Mucosa of rectum (tissue), 2 donors: ENCODE measurements around the gene DDB1.

Experiments
- H3K27ac ChIP-seq, 2 donors: one replicate each; pipeline ENCODE4 v1.7.0; 2013; ENCODE audit warnings: inconsistent platforms in 2 of 2, low read depth in 2 of 2, low read length in 2 of 2
- H3K27me3 ChIP-seq, 2 donors: one replicate each; pipeline ENCODE4 v1.7.0; 2013; ENCODE audit warnings: low read length in 2 of 2; ENCODE audit not compliant: control insufficient read depth in 2 of 2, insufficient read depth in 2 of 2
- H3K36me3 ChIP-seq, 2 donors: one replicate each; pipeline ENCODE4 v1.7.0; 2013; ENCODE audit warnings: low read length in 2 of 2; ENCODE audit not compliant: control insufficient read depth in 2 of 2, insufficient read depth in 2 of 2
- H3K4me1 ChIP-seq, 2 donors: one replicate each; pipeline ENCODE4 v1.7.0; 2013; ENCODE audit warnings: low read length in 2 of 2, mild to moderate bottlenecking in 1 of 2; ENCODE audit not compliant: control insufficient read depth in 2 of 2, insufficient read depth in 2 of 2
- H3K4me3 ChIP-seq, 2 donors: one replicate each; pipeline ENCODE4 v1.7.0; 2013; ENCODE audit warnings: low read length in 2 of 2
- H3K9ac ChIP-seq, 2 donors: one replicate each; pipeline ENCODE4 v1.7.0; 2013; ENCODE audit warnings: low read length in 2 of 2, low read depth in 1 of 2, mild to moderate bottlenecking in 1 of 2
- H3K9me3 ChIP-seq, 2 donors: one replicate each; pipeline ENCODE4 v1.7.0; 2013; ENCODE audit warnings: low read length in 2 of 2; ENCODE audit not compliant: control insufficient read depth in 2 of 2
- donor health status: healthy.
- donor health status: Normal muscosa, but diverticular disease.

Gene DDB1

GRCh38 chr11:61298663-61299244 lies 34.2 kb downstream of the DDB1 start:
- no peak overlapping the region for H3K27ac ChIP-seq
- peaks cover 44 to 47% of the 10 kb centered on the region in 2 donors for H3K36me3 ChIP-seq
- peaks cover 5 to 15% of the 10 kb centered on the region in 2 donors for H3K4me1 ChIP-seq
- H3K4me3 ChIP-seq = no peak overlapping the region
- no peak overlapping the region for H3K9ac ChIP-seq
- H3K27me3 ChIP-seq = peaks cover 3 to 9% of the 10 kb centered on the region in 2 donors
- H3K9me3 ChIP-seq = no peaks in the 10 kb centered on the region

DNA sequence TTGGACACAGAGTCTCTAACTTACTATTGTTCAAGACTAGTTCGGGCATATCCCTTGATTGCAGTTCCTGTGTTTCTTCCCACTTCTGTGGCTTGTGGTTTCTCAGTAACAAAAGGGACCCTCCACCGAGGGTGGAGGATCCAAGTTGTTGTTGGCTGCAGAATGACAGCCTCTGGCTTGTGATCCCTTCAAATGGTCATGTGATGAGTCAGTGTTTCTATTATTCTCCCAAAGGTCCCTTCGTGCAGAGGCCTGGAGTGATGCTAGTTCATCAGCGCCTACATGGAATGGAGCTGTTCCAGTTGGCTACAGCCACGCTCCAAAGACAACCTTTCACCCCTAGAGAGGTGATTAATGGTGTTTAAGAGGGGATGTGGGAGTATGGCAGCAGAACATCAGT lies 35.2 kb downstream of the DDB1 start:
- no peak overlapping the region for H3K9ac ChIP-seq
- no peak overlapping the region for H3K4me3 ChIP-seq
- H3K9me3 ChIP-seq = no peaks in the 10 kb centered on the region
- H3K36me3 ChIP-seq = peaks cover 37 to 38% of the 10 kb centered on the region in 2 donors
- peaks cover 7 to 10% of the 10 kb centered on the region in 2 donors for H3K27me3 ChIP-seq
- H3K4me1 ChIP-seq = peaks cover 5 to 16% of the 10 kb centered on the region in 2 donors
- no peak overlapping the region for H3K27ac ChIP-seq

GRCh38 chr11:61297341-61297740 lies 35.6 kb downstream of the DDB1 start:
- H3K27ac ChIP-seq = no peak overlapping the region
- no peaks in the 10 kb centered on the region for H3K9me3 ChIP-seq
- peaks cover 33 to 34% of the 10 kb centered on the region in 2 donors for H3K36me3 ChIP-seq
- no peak overlapping the region for H3K4me3 ChIP-seq
- peaks cover 5 to 16% of the 10 kb centered on the region in 2 donors for H3K4me1 ChIP-seq
- peaks cover 10 to 13% of the 10 kb centered on the region in 2 donors for H3K27me3 ChIP-seq
- no peak overlapping the region for H3K9ac ChIP-seq

DNA sequence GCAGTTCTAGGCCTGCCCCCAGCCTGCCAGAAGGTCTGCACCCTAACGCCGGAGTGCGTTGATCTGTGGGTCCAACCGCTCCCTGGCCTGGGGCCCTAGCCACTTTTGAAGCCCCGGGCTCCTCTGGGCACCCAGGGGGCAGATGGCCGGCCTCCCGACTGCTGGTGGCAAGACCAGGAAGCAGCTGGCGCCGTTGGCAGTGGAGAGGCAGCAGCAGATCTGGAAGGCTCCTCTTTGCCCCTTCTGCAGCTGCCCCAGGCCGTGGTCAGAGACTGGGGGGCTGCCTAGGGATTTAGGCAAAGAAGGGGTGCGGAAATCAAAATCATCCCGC lies 37.3 kb downstream of the DDB1 start:
- Histone ChIP-seq H3K36me3 (peaks cover 18 to 21% of the 10 kb centered on the region in 2 donors), H3K9me3 (no peaks in the 10 kb centered on the region), H3K27ac (no peak overlapping the region), H3K27me3 (peaks cover 12 to 13% of the 10 kb centered on the region in 2 donors), H3K4me3 (peak overlapping the region in 1 of 2 donors; percentile 52), H3K9ac (no peak overlapping the region), H3K4me1 (peaks cover 5 to 16% of the 10 kb centered on the region in 2 donors)

DNA sequence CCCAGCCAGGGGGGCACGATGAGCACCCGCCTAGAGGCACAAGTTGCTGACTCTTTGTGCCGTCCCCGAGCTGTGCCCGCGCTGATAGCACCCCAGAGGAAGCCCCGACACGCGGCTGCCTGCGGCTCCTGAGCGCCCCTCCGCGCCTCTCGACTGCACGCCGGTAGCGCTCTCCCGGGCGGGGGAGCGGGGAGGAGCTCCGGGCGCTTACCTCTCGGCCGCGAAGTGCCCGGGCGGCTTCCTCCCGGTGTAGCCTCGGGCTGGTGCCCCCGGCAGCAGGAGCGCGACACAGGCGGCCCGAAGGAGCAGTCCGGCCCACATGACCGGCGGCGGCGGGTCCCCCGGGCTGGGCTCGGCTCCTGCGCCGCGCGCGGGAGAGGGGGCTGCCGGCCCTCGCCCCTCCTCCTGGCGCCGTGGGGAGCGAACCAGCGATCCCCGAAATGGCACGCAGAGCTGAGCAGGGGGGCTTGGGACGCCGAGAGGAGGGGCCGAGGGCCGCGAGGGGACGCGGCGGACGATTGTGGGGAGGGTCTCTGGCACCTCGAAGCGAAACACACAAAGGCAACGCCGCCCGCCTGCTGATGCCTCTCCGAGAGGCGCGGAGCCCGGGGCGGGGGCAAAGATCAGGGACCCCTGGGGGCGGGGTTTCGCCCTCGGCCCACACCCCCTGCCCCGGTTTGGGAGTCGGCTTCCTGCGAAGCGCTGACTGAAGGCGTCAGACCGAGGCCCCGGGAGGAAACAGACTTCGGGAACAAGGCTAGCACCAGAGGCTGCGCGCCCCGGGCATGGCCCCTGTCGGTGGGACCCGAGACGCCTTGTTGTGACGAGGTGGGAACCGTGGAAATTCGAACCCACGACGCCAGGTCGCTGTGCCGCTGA lies 37.9 kb downstream of the DDB1 start, which contains the start of gene VWCE:
VWCE (minus strand) TSS at position 600 of the 879 bp plus-strand sequence; CDS start at position 321, 279 bp downstream.
- Histone ChIP-seq H3K9me3 (no peaks in the 10 kb centered on the region), H3K36me3 (peaks cover 12 to 15% of the 10 kb centered on the region in 2 donors), H3K9ac (peak within 1 kb of the TSS in 1 of 2 donors; percentile 47), H3K4me3 (peak within 1 kb of the TSS; percentile 61 to 62), H3K27me3 (peaks cover 12 to 13% of the 10 kb centered on the region in 2 donors), H3K27ac (no peak within 1 kb of the TSS), H3K4me1 (peaks cover 5 to 16% of the 10 kb centered on the region in 2 donors)

- Histone ChIP-seq H3K4me1 (peaks cover 5 to 16% of the 10 kb centered on the region in 2 donors), H3K27me3 (peaks cover 12 to 13% of the 10 kb centered on the region in 2 donors), H3K9me3 (no peaks in the 10 kb centered on the region), H3K27ac (no peak overlapping the region), H3K36me3 (peaks cover 5 to 7% of the 10 kb centered on the region in 2 donors), H3K4me3 (peak overlapping the region; percentile 61 to 62), H3K9ac (peak overlapping the region in 1 of 2 donors; percentile 40)
Measured at GRCh38 chr11:61293867-61294716, 38.8 kb downstream of the DDB1 start.

DNA sequence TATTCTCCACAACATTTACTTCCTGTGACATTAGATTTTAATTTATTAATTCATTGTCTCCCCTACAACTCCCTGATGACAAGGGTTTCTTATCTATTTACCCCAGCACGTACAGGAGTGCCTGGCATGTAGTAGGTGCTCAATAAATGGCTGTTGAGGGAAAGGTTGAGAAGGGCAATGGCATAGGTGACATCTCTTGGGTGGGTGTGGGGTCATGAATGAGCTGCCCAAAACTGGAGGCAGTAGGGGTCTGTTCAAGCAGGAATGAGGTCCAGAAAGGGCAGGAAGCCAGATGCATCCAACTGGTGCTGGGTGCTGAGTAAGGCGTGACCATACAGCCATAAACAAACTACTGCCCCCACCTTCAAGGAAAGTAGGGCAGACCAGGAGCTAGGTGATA lies 40.5 kb downstream of the DDB1 start:
- Histone ChIP-seq H3K4me3 (no peak overlapping the region), H3K9ac (no peak overlapping the region), H3K27ac (no peak overlapping the region), H3K27me3 (peaks cover 12 to 13% of the 10 kb centered on the region in 2 donors), H3K9me3 (no peaks in the 10 kb centered on the region), H3K4me1 (peaks cover 5 to 16% of the 10 kb centered on the region in 2 donors), H3K36me3 (no peaks in the 10 kb centered on the region)

DNA sequence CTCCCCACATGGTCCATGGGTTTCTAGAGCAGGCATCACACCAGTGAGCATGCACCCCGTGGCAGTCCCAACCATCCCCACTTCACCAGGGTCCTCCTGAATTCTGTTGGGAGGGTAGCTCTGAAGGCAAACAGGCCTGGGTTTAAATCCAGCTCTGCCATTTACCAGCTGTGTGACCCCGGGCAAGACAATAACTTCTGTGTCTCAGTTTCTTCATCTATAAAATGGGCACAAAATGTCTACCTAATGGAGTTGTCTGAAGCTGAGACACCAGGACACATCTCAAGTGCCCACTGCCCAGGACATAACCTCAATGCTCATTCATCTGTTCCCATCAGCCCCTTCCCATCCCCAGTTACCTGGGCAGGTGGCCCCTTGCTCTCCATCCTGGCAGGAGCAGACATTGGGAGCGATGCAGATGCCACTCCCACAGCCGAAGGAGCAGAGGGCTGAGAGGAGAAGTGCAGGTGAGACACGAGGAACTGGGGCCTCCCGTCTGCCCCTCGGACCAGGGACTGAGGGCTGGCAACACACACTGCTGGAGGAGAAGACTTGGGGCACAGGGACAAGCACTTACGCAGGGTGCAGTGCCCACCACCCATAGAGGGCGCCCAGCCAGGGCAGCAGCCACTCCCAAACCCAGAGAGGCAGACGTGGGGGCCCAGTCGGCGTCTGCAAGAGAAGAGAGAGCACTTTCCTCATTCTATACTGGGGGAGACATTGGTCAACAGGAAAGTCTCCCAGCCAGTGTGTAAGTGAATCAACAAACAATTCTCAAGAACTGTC lies 41.8 kb downstream of the DDB1 start:
- Histone ChIP-seq H3K9ac (no peak overlapping the region), H3K27me3 (peaks cover 12 to 13% of the 10 kb centered on the region in 2 donors), H3K27ac (no peak overlapping the region), H3K9me3 (no peaks in the 10 kb centered on the region), H3K36me3 (no peaks in the 10 kb centered on the region), H3K4me3 (no peak overlapping the region), H3K4me1 (peaks cover 5 to 16% of the 10 kb centered on the region in 2 donors)

DNA sequence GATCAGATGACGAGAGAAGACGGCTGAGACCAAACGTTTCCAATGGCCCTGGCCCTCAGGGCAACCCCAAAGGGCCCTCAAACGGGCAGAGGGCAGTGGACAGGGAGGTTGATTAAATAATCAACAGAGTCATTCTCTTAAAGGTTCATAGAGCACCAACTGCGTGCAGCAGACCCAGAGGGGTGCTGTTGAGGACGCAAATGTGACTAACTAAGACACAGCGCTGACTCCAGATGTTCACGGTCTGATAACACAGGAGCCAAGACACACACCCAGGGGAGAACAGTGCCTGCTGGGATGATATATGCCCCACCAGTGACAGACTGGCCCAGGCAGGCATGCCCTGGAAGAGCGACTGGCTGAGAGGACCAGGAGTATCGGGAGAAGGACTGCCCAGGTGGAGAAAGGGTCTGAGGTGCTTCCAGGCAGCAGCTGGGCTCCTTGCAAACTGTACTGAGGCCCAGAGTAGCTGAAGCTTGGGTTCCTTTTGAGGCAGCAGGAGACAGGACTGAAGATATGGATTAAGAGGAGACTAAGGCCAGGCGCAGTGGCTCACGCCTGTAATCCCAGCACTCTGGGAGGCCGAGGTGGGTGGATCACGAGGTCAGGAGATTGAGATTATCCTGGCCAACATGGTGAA lies 45.4 kb downstream of the DDB1 start:
- Histone ChIP-seq H3K9me3 (no peaks in the 10 kb centered on the region), H3K9ac (no peak overlapping the region), H3K27ac (no peak overlapping the region), H3K36me3 (no peaks in the 10 kb centered on the region), H3K4me1 (no peaks in the 10 kb centered on the region), H3K27me3 (peaks cover 3 to 6% of the 10 kb centered on the region in 2 donors), H3K4me3 (no peak overlapping the region)
